ENCODE results near the gene INPP5E.
"Not testable (repeated sequence)": the region's sequence is repeated elsewhere in the genome, so short reads cannot be mapped to it uniquely, and the experiment has no call there.

The INPP5E gene

GRCh38 chr9:136432591-136432990, 7.1 kb downstream of the INPP5E start:
- DNase-seq (ENCODE audit: extremely low read depth, low read depth) = no peak
- TF ChIP-seq CTCF (IDR thresholded peaks at IDR 0.05; ENCODE audit: low read depth, low read length) = no peak

- no peak for TF ChIP-seq CTCF (IDR thresholded peaks at IDR 0.05; ENCODE audit: low read depth, low read length)
Measured at GRCh38 chr9:136431782-136432350, 7.8 kb downstream of the INPP5E start.

GRCh38 chr9:136430588-136431234, 8.9 kb downstream of the INPP5E start:
- no peak for TF ChIP-seq CTCF (IDR thresholded peaks at IDR 0.05; ENCODE audit: low read depth, low read length)

More at GRCh38 chr9:136431782-136432350, 7.8 kb downstream of the INPP5E start:
- no peak for DNase-seq (ENCODE audit: extremely low read depth, low read depth)

GRCh38 chr9:136429683-136430491, 9.8 kb downstream of the INPP5E start:
- no peak for DNase-seq (ENCODE audit: extremely low read depth, low read depth)
- TF ChIP-seq CTCF (IDR thresholded peaks at IDR 0.05; ENCODE audit: low read depth, low read length) = no peak

More at GRCh38 chr9:136430588-136431234, 8.9 kb downstream of the INPP5E start:
- DNase-seq (ENCODE audit: extremely low read depth, low read depth) = no peak

- TF ChIP-seq CTCF (IDR thresholded peaks at IDR 0.05; ENCODE audit: low read depth, low read length) = no peak
- no peak for DNase-seq (ENCODE audit: extremely low read depth, low read depth)
Measured at GRCh38 chr9:136429075-136429628, 10.5 kb downstream of the INPP5E start.

- no peak for TF ChIP-seq CTCF (IDR thresholded peaks at IDR 0.05; ENCODE audit: low read depth, low read length)
- DNase-seq (ENCODE audit: extremely low read depth, low read depth) = no peak
Measured at GRCh38 chr9:136426787-136427186, 12.9 kb downstream of the INPP5E start.

GRCh38 chr9:136425367-136425766, 14.3 kb downstream of the INPP5E start:
- DNase-seq (ENCODE audit: extremely low read depth, low read depth) = not testable (repeated sequence)
